ENCODE results near the gene CORO7. TPM values are rescaled to one million over a fixed set of nuclear protein-coding genes. Genes with fewer than 3 reads are reported as not detected.

Gene CORO7
- total RNA-seq, 4 donors from 2014 or later = 11.0 to 38.9 (median 17.8) TPM

GRCh38 chr16:4385066-4385788, 31.2 kb downstream of the CORO7 start:
- ATAC-seq = no peak
- peaks cover 0 to 70% (median 11%) of the 10 kb centered on the region in 3 donors for H3K4me1 ChIP-seq

GRCh38 chr16:4384509-4384942, 31.9 kb downstream of the CORO7 start:
- H3K4me1 ChIP-seq = peaks cover 0 to 68% (median 11%) of the 10 kb centered on the region in 3 donors
- no CpG with 5 or more reads among the region's 20 CpGs for WGBS, 2 donors (ENCODE audit: low coverage in 1 of 2)
- peaks cover 0 to 86% of the 10 kb centered on the region in 2 donors for H3K36me3 ChIP-seq
- no peaks in the 10 kb centered on the region for H3K9me3 ChIP-seq
- TF ChIP-seq EP300 (IDR thresholded peaks at IDR 0.05) (no peak), POLR2A (IDR thresholded peaks at IDR 0.05) (no peak), POLR2AphosphoS5 (IDR thresholded peaks at IDR 0.05) (no peak), CTCF (IDR thresholded peaks at IDR 0.05) (no peak)
- H3K27ac ChIP-seq = peak overlapping the region in 2 of 4 donors; percentile 4 to 51
- no peaks in the 10 kb centered on the region for H3K27me3 ChIP-seq
- no peak for ATAC-seq
- H3K4me3 ChIP-seq = no peak overlapping the region

More at GRCh38 chr16:4385066-4385788, 31.2 kb downstream of the CORO7 start:
- Histone ChIP-seq H3K9me3 (no peaks in the 10 kb centered on the region), H3K36me3 (peaks cover 0 to 92% of the 10 kb centered on the region in 2 donors), H3K27ac (peak overlapping the region in 2 of 4 donors; percentile 12 to 67), H3K4me3 (no peak overlapping the region), H3K27me3 (no peaks in the 10 kb centered on the region)
- 75% methylated on average over 6 of the region's 20 CpGs; no CpG with 5 or more reads in 1 of the 2 donors for WGBS, 2 donors (ENCODE audit: low coverage in 1 of 2)
- TF ChIP-seq POLR2AphosphoS5 (IDR thresholded peaks at IDR 0.05) (no peak), EP300 (IDR thresholded peaks at IDR 0.05) (no peak), POLR2A (IDR thresholded peaks at IDR 0.05) (no peak), CTCF (IDR thresholded peaks at IDR 0.05) (no peak)

GRCh38 chr16:4383591-4384444, 32.6 kb downstream of the CORO7 start:
- no peaks in the 10 kb centered on the region for H3K9me3 ChIP-seq
- no peaks in the 10 kb centered on the region for H3K27me3 ChIP-seq
- H3K4me1 ChIP-seq = peaks cover 0 to 68% (median 11%) of the 10 kb centered on the region in 3 donors
- no peak for ATAC-seq
- peaks cover 0 to 81% of the 10 kb centered on the region in 2 donors for H3K36me3 ChIP-seq
- TF ChIP-seq POLR2AphosphoS5 (IDR thresholded peaks at IDR 0.05) (no peak), POLR2A (IDR thresholded peaks at IDR 0.05) (no peak), CTCF (IDR thresholded peaks at IDR 0.05) (no peak), EP300 (IDR thresholded peaks at IDR 0.05) (no peak)
- no peak overlapping the region for H3K4me3 ChIP-seq
- peak overlapping the region in 1 of 4 donors; percentile 51 for H3K27ac ChIP-seq
- 100% methylated on average over 2 of the region's 12 CpGs; no CpG with 5 or more reads in 1 of the 2 donors for WGBS, 2 donors (ENCODE audit: low coverage in 1 of 2)

GRCh38 chr16:4382795-4383357, 33.5 kb downstream of the CORO7 start:
- peak overlapping the region in 1 of 4 donors; percentile 51 for H3K27ac ChIP-seq
- TF ChIP-seq EP300 (IDR thresholded peaks at IDR 0.05) (no peak), POLR2AphosphoS5 (IDR thresholded peaks at IDR 0.05) (no peak), CTCF (IDR thresholded peaks at IDR 0.05) (no peak), POLR2A (IDR thresholded peaks at IDR 0.05) (no peak)
- no peaks in the 10 kb centered on the region for H3K9me3 ChIP-seq
- ATAC-seq = no peak
- 100% methylated on average over 3 of the region's 21 CpGs; no CpG with 5 or more reads in 1 of the 2 donors for WGBS, 2 donors (ENCODE audit: low coverage in 1 of 2)
- peaks cover 0 to 72% of the 10 kb centered on the region in 2 donors for H3K36me3 ChIP-seq
- H3K4me3 ChIP-seq = no peak overlapping the region
- no peaks in the 10 kb centered on the region for H3K27me3 ChIP-seq
- peaks cover 0 to 68% (median 17%) of the 10 kb centered on the region in 3 donors for H3K4me1 ChIP-seq

Measured in gastroesophageal sphincter (tissue), 4 donors.